ENCODE measurements around the gene OR56A1.

Gene OR56A1

DNA sequence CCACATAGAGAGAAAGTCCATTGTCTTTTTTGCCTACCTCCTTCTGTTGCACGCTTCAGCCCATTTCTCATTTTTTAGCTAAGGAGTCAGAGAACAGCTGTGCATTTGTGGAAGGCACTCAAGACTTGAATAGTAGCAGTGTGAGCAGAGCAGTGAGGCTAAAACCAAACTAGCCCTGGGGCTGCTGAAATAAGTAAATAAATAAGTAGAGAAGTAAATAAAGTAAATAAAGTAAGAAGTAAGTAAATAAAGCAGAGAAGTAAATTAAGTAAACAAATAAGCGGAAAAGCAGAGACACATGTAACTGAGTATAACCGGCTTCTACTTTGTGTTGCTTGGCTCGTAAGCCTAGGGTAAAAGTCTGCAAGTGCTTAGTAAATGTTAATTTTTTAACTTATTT, 41.4 kb downstream of the OR56A1 start:
- no peak overlapping the region for H3K27ac ChIP-seq
- no peak for TF ChIP-seq ZFX (IDR thresholded peaks at IDR 0.05)
- TF ChIP-seq, protein P1, sequence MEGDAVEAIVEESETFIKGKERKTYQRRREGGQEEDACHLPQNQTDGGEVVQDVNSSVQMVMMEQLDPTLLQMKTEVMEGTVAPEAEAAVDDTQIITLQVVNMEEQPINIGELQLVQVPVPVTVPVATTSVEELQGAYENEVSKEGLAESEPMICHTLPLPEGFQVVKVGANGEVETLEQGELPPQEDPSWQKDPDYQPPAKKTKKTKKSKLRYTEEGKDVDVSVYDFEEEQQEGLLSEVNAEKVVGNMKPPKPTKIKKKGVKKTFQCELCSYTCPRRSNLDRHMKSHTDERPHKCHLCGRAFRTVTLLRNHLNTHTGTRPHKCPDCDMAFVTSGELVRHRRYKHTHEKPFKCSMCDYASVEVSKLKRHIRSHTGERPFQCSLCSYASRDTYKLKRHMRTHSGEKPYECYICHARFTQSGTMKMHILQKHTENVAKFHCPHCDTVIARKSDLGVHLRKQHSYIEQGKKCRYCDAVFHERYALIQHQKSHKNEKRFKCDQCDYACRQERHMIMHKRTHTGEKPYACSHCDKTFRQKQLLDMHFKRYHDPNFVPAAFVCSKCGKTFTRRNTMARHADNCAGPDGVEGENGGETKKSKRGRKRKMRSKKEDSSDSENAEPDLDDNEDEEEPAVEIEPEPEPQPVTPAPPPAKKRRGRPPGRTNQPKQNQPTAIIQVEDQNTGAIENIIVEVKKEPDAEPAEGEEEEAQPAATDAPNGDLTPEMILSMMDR (conservative IDR thresholded peaks at IDR 0.05) = no peak

DNA sequence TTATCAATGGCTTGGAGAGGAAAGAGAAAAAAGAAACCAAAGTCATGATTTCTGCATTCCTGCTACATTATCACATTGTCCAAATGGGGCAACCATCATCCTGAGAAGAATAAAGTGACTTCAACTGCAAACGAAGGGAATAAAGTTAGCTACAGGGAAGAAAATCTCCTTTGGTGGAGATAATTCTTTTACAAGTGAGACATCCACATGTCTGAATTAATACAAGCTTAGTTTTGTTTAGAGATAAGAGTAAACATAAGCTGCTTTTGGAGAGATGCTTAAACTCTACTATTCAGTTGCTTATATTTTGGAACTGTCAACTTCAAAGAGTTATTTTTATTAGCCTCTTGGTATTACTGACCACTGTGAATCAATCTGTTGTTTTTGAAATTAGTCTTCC, 43.7 kb downstream of the OR56A1 start, which contains the start of gene OR52L1:
OR52L1 (minus strand) TSS at position 101 of the 400 bp plus-strand sequence; CDS start at position 46, 55 bp downstream.
- TF ChIP-seq, protein P1 (conservative IDR thresholded peaks at IDR 0.05) = no peak
- TF ChIP-seq ZFX (IDR thresholded peaks at IDR 0.05) = no peak
- no peak within 1 kb of the TSS for H3K27ac ChIP-seq

DNA sequence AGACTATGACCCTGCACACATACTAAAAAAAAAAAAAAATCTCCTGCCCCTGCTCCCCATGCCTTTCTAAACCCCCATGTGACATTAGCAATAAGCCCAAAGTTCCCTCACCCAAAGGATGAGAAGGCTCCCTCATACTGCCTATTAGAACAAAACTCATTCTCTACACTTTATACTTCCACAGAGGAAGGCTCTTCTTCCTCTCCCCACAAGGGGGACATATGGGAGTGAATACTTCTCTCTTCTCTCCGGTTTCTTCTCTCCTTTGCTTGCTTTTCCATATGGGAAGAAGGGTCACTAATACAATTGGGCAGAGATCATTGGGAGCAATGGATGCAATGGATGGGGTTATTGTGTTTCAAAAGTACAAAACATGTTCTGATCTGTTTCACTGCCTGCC, 47.1 kb downstream of the OR56A1 start:
- no peak overlapping the region for H3K27ac ChIP-seq
- TF ChIP-seq ZFX (IDR thresholded peaks at IDR 0.05) = no peak
- TF ChIP-seq, protein P1 (conservative IDR thresholded peaks at IDR 0.05) = no peak; the same call in 1 of the 2 replicates

DNA sequence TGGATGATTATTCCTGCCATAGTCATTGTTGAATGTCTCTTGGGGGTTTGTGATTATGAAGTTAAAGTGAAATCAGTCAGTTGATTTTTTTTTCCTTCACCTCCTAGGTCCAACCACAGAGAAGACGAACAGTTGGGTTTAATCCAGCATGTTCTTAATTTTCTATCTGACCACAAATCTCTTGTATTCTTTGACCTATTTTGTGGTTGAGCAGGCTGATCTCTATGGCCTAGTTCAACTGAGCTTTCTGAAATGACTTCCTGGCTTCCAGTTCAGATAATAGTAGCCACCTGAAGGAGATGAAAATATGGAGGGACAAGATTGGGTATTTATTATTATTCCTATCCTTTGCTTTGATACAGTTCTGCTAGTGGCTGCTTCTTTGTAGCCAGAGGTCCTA, 57.0 kb downstream of the OR56A1 start:
- no peak overlapping the region for H3K27ac ChIP-seq
- no peak for TF ChIP-seq ZFX (IDR thresholded peaks at IDR 0.05)
- TF ChIP-seq, protein P1 (conservative IDR thresholded peaks at IDR 0.05) = no peak

Measured in C4-2B (cell line).